ENCODE data around the gene CDCA4.

- TF ChIP-seq CTCF (IDR thresholded peaks at IDR 0.05): no peak
- no peak for TF ChIP-seq POLR2A (IDR thresholded peaks at IDR 0.05)
Measured at GRCh38 chr14:105053996-105054395, 33.1 kb upstream of the CDCA4 start.

All from testis (tissue), 2 donors.